GM12878 (cell line): ENCODE results near the gene SEMA5A. TPM values are rescaled to one million over a fixed set of nuclear protein-coding genes. Genes with fewer than 3 reads are reported as not detected.

Experiments
- ATAC-seq: fragments of 200-7000 bp; cut with Tn5 transposase; 3 replicates; pipeline ENCODE4 v1.9.1; 2020; ENCODE audit warnings: mild to moderate bottlenecking, moderate library complexity
- BruUV-seq: library from RNA; stranded (reverse); fragments of 400-500 nt; replicated peaks from 2 replicates; lab custom pipeline; 2021; lab: Mats Ljungman, UMichigan
- CTCF ChIA-PET: fragments of 300-600 bp; sonication (Branson Sonifier 250); formaldehyde crosslinking; extraction: SDS; loops from one replicate; lab custom pipeline; 2021; ENCODE audit warnings: inconsistent platforms; lab: Yijun Ruan, JAX
- POLR2A ChIA-PET: fragments of 350-600 bp; formaldehyde crosslinking; extraction: SDS; loops from one replicate; lab custom pipeline; 2021; ENCODE audit warnings: inconsistent platforms; lab: Charles Lee
- RAD21 ChIA-PET: fragments of 300-600 bp; sonication (Branson Sonifier 250); formaldehyde crosslinking; loops from one replicate; lab custom pipeline; 2023; ENCODE audit warnings: antibody characterized with exemption; ENCODE audit not compliant: unreplicated experiment; lab: Charles Lee
- SMC1A ChIA-PET: fragments of 300-600 bp; sonication (Branson Sonifier 250); formaldehyde crosslinking; loops from one replicate; lab custom pipeline; 2023; ENCODE audit not compliant: unreplicated experiment, uncharacterized antibody; lab: Charles Lee
- DNase-seq: peaks from one replicate; pipeline ENCODE4 v3.0.0-alpha.2; 2011; ENCODE audit warnings: low read depth, low spot score
- FAIRE-seq: peaks from 3 replicates; lab custom pipeline; 2011; peaks lifted over from hg19 to GRCh38; lab: Jason Lieb, UNC
- H2AFZ ChIP-seq: 2 replicates; pipeline ENCODE4 v1.6.0; 2011; ENCODE audit warnings: low read depth, low read length, control low read depth; ENCODE audit not compliant: control insufficient read depth
- H3K27ac ChIP-seq: 2 replicates; pipeline ENCODE4 v1.5.1; 2011; ENCODE audit warnings: control low read depth; ENCODE audit not compliant: control insufficient read depth, insufficient read depth
- H3K27me3 ChIP-seq, 2 experiments: replicated peaks in 1 of 2; 2 replicates each; pipeline versions ENCODE4 v1.6.0 to v1.6.1; 2011; ENCODE audit warnings: low read length in 1 of 2; ENCODE audit not compliant: control insufficient read depth in 2 of 2, insufficient read depth in 2 of 2
- H3K36me3 ChIP-seq, 2 experiments: 2 replicates each; pipeline ENCODE4 v1.5.1; 2011; ENCODE audit warnings: low read length in 1 of 2; ENCODE audit not compliant: control insufficient read depth in 2 of 2, insufficient read depth in 2 of 2
- H3K4me1 ChIP-seq: 2 replicates; pipeline ENCODE4 v1.6.1; 2011; ENCODE audit warnings: mild to moderate bottlenecking, low read length, moderate library complexity, mixed read lengths; ENCODE audit not compliant: control insufficient read depth, insufficient read depth
- H3K4me2 ChIP-seq: 2 replicates; pipeline ENCODE4 v1.6.0; 2011; ENCODE audit warnings: control low read depth; ENCODE audit not compliant: control insufficient read depth, insufficient read depth
- H3K4me3 ChIP-seq: fragments of 200-600 bp; sonication (generic); 2 replicates; pipeline ENCODE4 v1.5.1; 2016
- H3K79me2 ChIP-seq: 2 replicates; pipeline ENCODE4 v1.6.0; 2011; ENCODE audit warnings: low read length; ENCODE audit not compliant: control insufficient read depth, insufficient read depth
- H3K9ac ChIP-seq: 2 replicates; pipeline ENCODE4 v1.8.0; 2011; ENCODE audit warnings: low read length, control low read depth, mixed read lengths; ENCODE audit not compliant: control insufficient read depth, insufficient read depth
- H3K9me3 ChIP-seq: replicated peaks from 3 replicates; pipeline ENCODE4 v1.5.1; 2011; ENCODE audit warnings: mild to moderate bottlenecking, low read length; ENCODE audit not compliant: control insufficient read depth, insufficient read depth
- H4K20me1 ChIP-seq: 2 replicates; pipeline ENCODE4 v1.6.0; 2011; ENCODE audit not compliant: control insufficient read depth, insufficient read depth
- FOXM1 ChIP-seq: IDR thresholded peaks from 2 replicates; pipeline ENCODE4 v1.6.1; 2012; ENCODE audit warnings: low read depth, mild to moderate bottlenecking, inconsistent platforms, low read length, moderate library complexity
- MXI1 ChIP-seq: fragments of 150-350 bp; IDR thresholded peaks from 2 replicates; pipeline ENCODE4 v1.6.1; 2011; ENCODE audit warnings: low read depth, mild to moderate bottlenecking, inconsistent platforms, low read length, improper control_type of control experiment
- RCOR1 ChIP-seq: conservative IDR thresholded peaks from 2 replicates; pipeline ENCODE4 v1.6.1; 2012; ENCODE audit warnings: low read depth, low read length, improper control_type of control experiment
- SRF ChIP-seq, 2 experiments: IDR thresholded peaks; 2 replicates each; pipeline ENCODE4 v1.6.1; 2011; ENCODE audit warnings: low read depth in 2 of 2, low read length in 2 of 2, mild to moderate bottlenecking in 1 of 2, moderate library complexity in 1 of 2
- WGBS: methylation state at CpG from one replicate; pipeline ENCODE4 v1.1.6; 2016; ENCODE audit warnings: low lambda C conversion rate; ENCODE audit not compliant: insufficient replicate concordance, insufficient coverage; ENCODE audit errors: missing lambda C conversion rate; 5-methylcytosine and 5-hydroxymethylcytosine counted together
- in situ Hi-C: fragments of 300-500 bp; cut with MboI; formaldehyde crosslinking; loops from 9 replicates; pipeline ENCODE4 v1.14.3; 2018; ENCODE audit warnings: mixed read lengths
- intact Hi-C: fragments of 100-400 bp; cut with micrococcal nuclease; formaldehyde crosslinking; loops from one replicate; pipeline ENCODE4 v1.14.2; 2022; ENCODE audit not compliant: unreplicated experiment
- polyA plus RNA-seq, 11 experiments: library from polyadenylated mRNA; depleted of rRNA in 4 of 11; unstranded in 6 of 11; stranded (reverse) in 5 of 11; fragments of >200 nt; fragmentation: Nextera tagmentation in 4 of 11; fragmentation: Illumina TruSeq in 1 of 11; extraction: Ambion mirVana in 4 of 11; extraction: Trizol in 1 of 11; gene quantifications; 1 replicate in 1 of 11; 2 replicates in 10 of 11; pipeline versions ENCODE4 v1.2.1 to v1.2.3, GENCODE V29; 2011 to 2016; ENCODE audit warnings: inconsistent platforms in 2 of 11, missing spikeins in 2 of 11, low read depth in 1 of 11
- total RNA-seq, 4 experiments: library from RNA; depleted of rRNA in 3 of 4; stranded (reverse); fragments of >200 nt in 3 of 4; fragmentation: Illumina TruSeq in 1 of 4; extraction: Trizol in 1 of 4; gene quantifications; 2 replicates each; pipeline versions ENCODE4 v1.2.1 to v1.2.3, GENCODE V29; 2013 to 2021
- TF ChIP-seq, protein P1 (sequence below): fragments of 450-650 bp; IDR thresholded peaks from 2 replicates; pipeline ENCODE4 v1.6.1; 2017; ENCODE audit warnings: antibody characterized with exemption, mild to moderate bottlenecking, moderate library complexity

SEMA5A gene
- total and polyA plus RNA-seq, 10 of the 15 experiments (the other 5 are each of a cell fraction or from before 2014, with no cell fraction given), result 0.03 to 2.4 (median 0.09) TPM; not detected in 1

GRCh38 chr5:9553561-9553960 lies 7.7 kb upstream of the SEMA5A start (continued):
- TF ChIP-seq, protein P1, sequence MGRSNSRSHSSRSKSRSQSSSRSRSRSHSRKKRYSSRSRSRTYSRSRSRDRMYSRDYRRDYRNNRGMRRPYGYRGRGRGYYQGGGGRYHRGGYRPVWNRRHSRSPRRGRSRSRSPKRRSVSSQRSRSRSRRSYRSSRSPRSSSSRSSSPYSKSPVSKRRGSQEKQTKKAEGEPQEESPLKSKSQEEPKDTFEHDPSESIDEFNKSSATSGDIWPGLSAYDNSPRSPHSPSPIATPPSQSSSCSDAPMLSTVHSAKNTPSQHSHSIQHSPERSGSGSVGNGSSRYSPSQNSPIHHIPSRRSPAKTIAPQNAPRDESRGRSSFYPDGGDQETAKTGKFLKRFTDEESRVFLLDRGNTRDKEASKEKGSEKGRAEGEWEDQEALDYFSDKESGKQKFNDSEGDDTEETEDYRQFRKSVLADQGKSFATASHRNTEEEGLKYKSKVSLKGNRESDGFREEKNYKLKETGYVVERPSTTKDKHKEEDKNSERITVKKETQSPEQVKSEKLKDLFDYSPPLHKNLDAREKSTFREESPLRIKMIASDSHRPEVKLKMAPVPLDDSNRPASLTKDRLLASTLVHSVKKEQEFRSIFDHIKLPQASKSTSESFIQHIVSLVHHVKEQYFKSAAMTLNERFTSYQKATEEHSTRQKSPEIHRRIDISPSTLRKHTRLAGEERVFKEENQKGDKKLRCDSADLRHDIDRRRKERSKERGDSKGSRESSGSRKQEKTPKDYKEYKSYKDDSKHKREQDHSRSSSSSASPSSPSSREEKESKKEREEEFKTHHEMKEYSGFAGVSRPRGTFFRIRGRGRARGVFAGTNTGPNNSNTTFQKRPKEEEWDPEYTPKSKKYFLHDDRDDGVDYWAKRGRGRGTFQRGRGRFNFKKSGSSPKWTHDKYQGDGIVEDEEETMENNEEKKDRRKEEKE, result no peak

- WGBS, result 45% methylated on average over 4 of the region's 4 CpGs
- in situ Hi-C loops, result no loop called here
These were observed 6.0 kb upstream of the SEMA5A start for GRCh38 chr5:9551567-9552537.

More at GRCh38 chr5:9551567-9552537, 6.0 kb upstream of the SEMA5A start:
- ChIA-PET CTCF (no interaction called here), POLR2A (no interaction called here), RAD21 (no interaction called here), SMC1A (no interaction called here)
- no peak overlapping the region for H2AFZ ChIP-seq
- BruUV-seq, result no TSS peak
- H3K4me2 ChIP-seq, result no peak overlapping the region
- no peak overlapping the region for H3K27ac ChIP-seq
- no peak for TF ChIP-seq RCOR1
- no peak for TF ChIP-seq MXI1
- no peak for TF ChIP-seq SRF (IDR thresholded peaks at IDR 0.05; ENCODE audit: low read depth in 2 of 2, low read length in 2 of 2)
- no peak for TF ChIP-seq FOXM1
- FAIRE-seq, result no peak
- DNase-seq, result no peak
- H3K4me3 ChIP-seq, result no peak overlapping the region
- intact Hi-C loops, result no loop called here
- ATAC-seq, result no peak
- H3K4me1 ChIP-seq, result no peaks in the 10 kb centered on the region
- H4K20me1 ChIP-seq, result no peaks in the 10 kb centered on the region
- peaks cover 0 to 4% of the 10 kb centered on the region in 2 experiments; a peak in 2 of 4 replicates for H3K27me3 ChIP-seq
- no peaks in the 10 kb centered on the region for H3K36me3 ChIP-seq
- H3K9me3 ChIP-seq, result no peaks in the 10 kb centered on the region
- H3K79me2 ChIP-seq, result no peaks in the 10 kb centered on the region
- no peak overlapping the region for H3K9ac ChIP-seq
